Stimulated activated CD8-positive, alpha-beta memory T cell treated with anti-CD3 and anti-CD28 coated beads, Interleukin-15, amount 100 ng/mL, for 24 hours (primary cell): Measurements from ENCODE around the gene PTPRZ1.

ENCODE experiments used
- DNase-seq: peaks from one replicate; pipeline ENCODE4 v3.0.0-alpha.2; 2020; ENCODE audit warnings: low read depth

PTPRZ1 gene

GRCh38 chr7:121872831-121873288 lies at the start of gene PTPRZ1:
Gene PTPRZ1 (plus strand): TSS chr7:121873161. CDS start chr7:121873500, 339 bp downstream.
- no peak for DNase-seq

GRCh38 chr7:121824276-121824675 lies 48.7 kb upstream of the PTPRZ1 start:
- DNase-seq = no peak

GRCh38 chr7:121831351-121831750 lies 41.6 kb upstream of the PTPRZ1 start:
- DNase-seq = no peak

GRCh38 chr7:121831801-121832200 lies 41.2 kb upstream of the PTPRZ1 start:
- no peak for DNase-seq

GRCh38 chr7:121832347-121832746 lies 40.6 kb upstream of the PTPRZ1 start:
- no peak for DNase-seq

GRCh38 chr7:121833991-121834390 lies 39.0 kb upstream of the PTPRZ1 start:
- DNase-seq = no peak

- DNase-seq = no peak
These were observed 35.5 kb upstream of the PTPRZ1 start for GRCh38 chr7:121837462-121837861.

- DNase-seq = no peak
These were observed 25.9 kb upstream of the PTPRZ1 start for GRCh38 chr7:121847041-121847440.

GRCh38 chr7:121853307-121853706 lies 19.7 kb upstream of the PTPRZ1 start:
- no peak for DNase-seq

GRCh38 chr7:121860953-121861352 lies 12.0 kb upstream of the PTPRZ1 start:
- no peak for DNase-seq

- DNase-seq = no peak
These were observed 10.4 kb upstream of the PTPRZ1 start for GRCh38 chr7:121862591-121862990.

- DNase-seq = no peak
These were observed 1.8 kb upstream of the PTPRZ1 start for GRCh38 chr7:121871188-121871587.

GRCh38 chr7:121873289-121874194 lies 581 bp downstream of the PTPRZ1 start:
- DNase-seq = no peak

GRCh38 chr7:121874298-121874697 lies 1.3 kb downstream of the PTPRZ1 start:
- DNase-seq = no peak

GRCh38 chr7:121875203-121875602 lies 2.2 kb downstream of the PTPRZ1 start:
- DNase-seq = no peak

GRCh38 chr7:121876656-121877500 lies 3.9 kb downstream of the PTPRZ1 start:
- no peak for DNase-seq

GRCh38 chr7:121878918-121879464 lies 6.0 kb downstream of the PTPRZ1 start:
- no peak for DNase-seq

- no peak for DNase-seq
These were observed 6.6 kb downstream of the PTPRZ1 start for GRCh38 chr7:121879544-121879943.

- DNase-seq = no peak
These were observed 9.8 kb downstream of the PTPRZ1 start for GRCh38 chr7:121882731-121883130.

GRCh38 chr7:121885166-121885920 lies 12.4 kb downstream of the PTPRZ1 start:
- DNase-seq = no peak

- DNase-seq = no peak
These were observed 14.7 kb downstream of the PTPRZ1 start for GRCh38 chr7:121887634-121888033.

- DNase-seq = no peak
These were observed 17.9 kb downstream of the PTPRZ1 start for GRCh38 chr7:121890833-121891232.
